ENCODE results near the gene HDAC9. TPM values are rescaled to one million over a fixed set of nuclear protein-coding genes. Genes with fewer than 3 reads are reported as not detected.
A peak's percentile ranks its signal among the peaks of the same experiment; 100 is the strongest.

Gene HDAC9
- total RNA-seq: 10 to 100 TPM; 19.1 to 41.1 (median 24.1) TPM
- total RNA-seq (2013): 134 TPM

GRCh38 chr7:18495412-18496340, at the start of gene HDAC9:
Gene HDAC9, plus strand, starts transcription at chr7:18495749. Its CDS starts 554 bp downstream, at chr7:18496303.
- Mint-ChIP-seq H3K27ac (peak within 1 kb of the TSS in 1 of 2 donors; percentile 71), H3K36me3 (no peaks in the 10 kb centered on the region), H3K27me3 (ENCODE audit: low read depth in 2 of 2) (no peaks in the 10 kb centered on the region), H3K9me3 (no peaks in the 10 kb centered on the region), H3K4me3 (peak within 1 kb of the TSS; percentile 76), H3K4me1 (peaks cover 29 to 52% of the 10 kb centered on the region in 2 donors)
- Histone ChIP-seq H3K27me3 (ENCODE audit: control insufficient read depth, insufficient read depth, low read length) (no peaks in the 10 kb centered on the region), H3K4me3 (ENCODE audit: low read length) (peak within 1 kb of the TSS; percentile 40), H3K4me1 (ENCODE audit: control insufficient read depth, insufficient read depth, low read length) (peaks cover 8% of the 10 kb centered on the region), H3K9me3 (ENCODE audit: control insufficient read depth, insufficient read depth, low read length) (no peaks in the 10 kb centered on the region), H3K36me3 (ENCODE audit: control insufficient read depth, insufficient read depth, low read length) (no peaks in the 10 kb centered on the region), H3K27ac (ENCODE audit: low read length) (no peak within 1 kb of the TSS)
- TF ChIP-seq, protein P1, sequence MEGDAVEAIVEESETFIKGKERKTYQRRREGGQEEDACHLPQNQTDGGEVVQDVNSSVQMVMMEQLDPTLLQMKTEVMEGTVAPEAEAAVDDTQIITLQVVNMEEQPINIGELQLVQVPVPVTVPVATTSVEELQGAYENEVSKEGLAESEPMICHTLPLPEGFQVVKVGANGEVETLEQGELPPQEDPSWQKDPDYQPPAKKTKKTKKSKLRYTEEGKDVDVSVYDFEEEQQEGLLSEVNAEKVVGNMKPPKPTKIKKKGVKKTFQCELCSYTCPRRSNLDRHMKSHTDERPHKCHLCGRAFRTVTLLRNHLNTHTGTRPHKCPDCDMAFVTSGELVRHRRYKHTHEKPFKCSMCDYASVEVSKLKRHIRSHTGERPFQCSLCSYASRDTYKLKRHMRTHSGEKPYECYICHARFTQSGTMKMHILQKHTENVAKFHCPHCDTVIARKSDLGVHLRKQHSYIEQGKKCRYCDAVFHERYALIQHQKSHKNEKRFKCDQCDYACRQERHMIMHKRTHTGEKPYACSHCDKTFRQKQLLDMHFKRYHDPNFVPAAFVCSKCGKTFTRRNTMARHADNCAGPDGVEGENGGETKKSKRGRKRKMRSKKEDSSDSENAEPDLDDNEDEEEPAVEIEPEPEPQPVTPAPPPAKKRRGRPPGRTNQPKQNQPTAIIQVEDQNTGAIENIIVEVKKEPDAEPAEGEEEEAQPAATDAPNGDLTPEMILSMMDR (IDR thresholded peaks at IDR 0.05): no peak
- ATAC-seq (peak; percentile 63 to 73 (median 65)), DNase-seq (peak in 1 of 2 donors; percentile 2)
- intact Hi-C loops (cut with micrococcal nuclease): no loop called here
- WGBS (ENCODE audit: insufficient coverage): 8% methylated on average over 15 of the region's 18 CpGs

DNA sequence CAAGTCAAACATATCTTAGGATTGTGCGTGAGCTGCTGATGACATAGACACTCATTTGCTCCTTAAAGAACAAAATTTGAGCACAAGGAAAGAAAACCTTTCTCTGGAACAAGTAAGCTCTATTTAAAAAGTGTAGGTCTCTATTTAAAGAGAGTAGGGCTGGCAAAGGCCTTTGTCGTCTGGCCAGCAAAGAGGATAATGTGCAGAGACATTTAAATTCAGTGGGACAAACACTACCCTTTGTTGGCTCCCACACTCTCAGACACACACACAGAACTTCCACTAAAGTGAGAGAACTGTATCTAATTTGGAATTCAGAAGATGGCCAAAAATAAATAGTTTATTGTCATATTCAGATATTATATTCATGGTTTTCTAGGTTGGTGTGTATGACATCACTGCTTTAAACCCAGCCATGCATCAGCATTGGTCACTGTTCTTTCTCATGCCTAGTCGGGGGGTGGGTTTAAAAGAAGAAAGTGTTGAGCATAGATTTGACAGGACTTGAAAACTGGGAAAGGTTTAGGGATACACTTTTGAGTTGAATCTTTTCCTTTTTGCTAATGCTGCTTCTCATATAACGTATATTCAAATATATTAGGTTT, 49.5 kb upstream of the HDAC9 start:
- TF ChIP-seq, protein P1 (IDR thresholded peaks at IDR 0.05): no peak
- peaks cover 0 to 15% of the 10 kb centered on the region in 2 donors for H3K4me1 Mint-ChIP-seq
- no peaks in the 10 kb centered on the region for H3K9me3 ChIP-seq (ENCODE audit: control insufficient read depth, insufficient read depth, low read length)
- H3K27ac Mint-ChIP-seq: no peak overlapping the region
- H3K4me3 Mint-ChIP-seq: no peak overlapping the region
- 86% methylated on average over 2 of the region's 4 CpGs for WGBS (ENCODE audit: insufficient coverage)
- no peaks in the 10 kb centered on the region for H3K9me3 Mint-ChIP-seq
- H3K4me1 ChIP-seq (ENCODE audit: control insufficient read depth, insufficient read depth, low read length): no peaks in the 10 kb centered on the region
- no peaks in the 10 kb centered on the region for H3K36me3 Mint-ChIP-seq
- intact Hi-C loops (cut with micrococcal nuclease): no loop called here
- no peaks in the 10 kb centered on the region for H3K27me3 Mint-ChIP-seq (ENCODE audit: low read depth in 2 of 2)
- no peak for ATAC-seq
- no peak overlapping the region for H3K4me3 ChIP-seq (ENCODE audit: low read length)
- DNase-seq: no peak
- H3K27ac ChIP-seq (ENCODE audit: low read length): no peak overlapping the region
- no peaks in the 10 kb centered on the region for H3K36me3 ChIP-seq (ENCODE audit: control insufficient read depth, insufficient read depth, low read length)
- no peaks in the 10 kb centered on the region for H3K27me3 ChIP-seq (ENCODE audit: control insufficient read depth, insufficient read depth, low read length)

- no peaks in the 10 kb centered on the region for H3K9me3 Mint-ChIP-seq
- H3K4me3 Mint-ChIP-seq: no peak overlapping the region
Observed at GRCh38 chr7:18450019-18450418, 45.5 kb upstream of the HDAC9 start.

More at GRCh38 chr7:18450019-18450418, 45.5 kb upstream of the HDAC9 start:
- TF ChIP-seq, protein P1 (IDR thresholded peaks at IDR 0.05): no peak
- Histone ChIP-seq H3K27ac (ENCODE audit: low read length) (no peak overlapping the region), H3K9me3 (ENCODE audit: control insufficient read depth, insufficient read depth, low read length) (no peaks in the 10 kb centered on the region), H3K36me3 (ENCODE audit: control insufficient read depth, insufficient read depth, low read length) (no peaks in the 10 kb centered on the region), H3K4me1 (ENCODE audit: control insufficient read depth, insufficient read depth, low read length) (no peaks in the 10 kb centered on the region), H3K4me3 (ENCODE audit: low read length) (no peak overlapping the region), H3K27me3 (ENCODE audit: control insufficient read depth, insufficient read depth, low read length) (no peaks in the 10 kb centered on the region)
- ATAC-seq: no peak
- Mint-ChIP-seq H3K27ac (no peak overlapping the region), H3K36me3 (no peaks in the 10 kb centered on the region), H3K4me1 (peaks cover 0 to 7% of the 10 kb centered on the region in 2 donors), H3K27me3 (ENCODE audit: low read depth in 2 of 2) (no peaks in the 10 kb centered on the region)
- intact Hi-C loops (cut with micrococcal nuclease): no loop called here
- no peak for DNase-seq

All from natural killer cell (primary cell).